ENCODE results near the gene PABPN1. TPM values are rescaled to one million over a fixed set of nuclear protein-coding genes. Genes with fewer than 3 reads are reported as not detected.

PABPN1 gene
- total and polyA plus RNA-seq, 2 of the 13 experiments (the other 11 are each of a cell fraction or from before 2014, with no cell fraction given): 233 to 524 TPM

GRCh38 chr14:23346693-23347405 is 25.6 kb downstream of the PABPN1 start:
- ChIA-PET CTCF (ENCODE audit: low intra/inter-chr PET ratio, low total read pairs) (no interaction called here), POLR2A (interaction anchor here (1.2 to 2.2 kb wide), 3 partner anchors 20 to 46 kb away, joined by 4 to 16 read pairs (median 5); partner anchors contain the start of gene PABPN1)
- TF ChIP-seq SIX4 (CRISPR knock-in tag; IDR thresholded peaks at IDR 0.05) (no peak), NFIC (IDR thresholded peaks at IDR 0.05; ENCODE audit: low read length) (no peak), ZNF383 (CRISPR knock-in tag; IDR thresholded peaks at IDR 0.05; ENCODE audit: borderline replicate concordance) (no peak), ZNF160 (CRISPR knock-in tag; IDR thresholded peaks at IDR 0.05) (no peak), ZMYM3 (CRISPR knock-in tag; IDR thresholded peaks at IDR 0.05) (no peak), NFKB2 (CRISPR knock-in tag; IDR thresholded peaks at IDR 0.05; ENCODE audit: borderline replicate concordance) (0 out of 2 replicates have a peak, but pooled peaks have one; percentile 23), ISL2 (CRISPR knock-in tag; IDR thresholded peaks at IDR 0.05) (no peak), ZNF432 (CRISPR knock-in tag; IDR thresholded peaks at IDR 0.05; ENCODE audit: borderline replicate concordance) (no peak), NRL (CRISPR knock-in tag; IDR thresholded peaks at IDR 0.05; ENCODE audit: borderline replicate concordance) (peak; percentile 54), GLI4 (CRISPR knock-in tag; IDR thresholded peaks at IDR 0.05; ENCODE audit: borderline replicate concordance) (no peak), ZNF232 (CRISPR knock-in tag; IDR thresholded peaks at IDR 0.05; ENCODE audit: borderline replicate concordance) (no peak), ZNF891 (CRISPR knock-in tag; IDR thresholded peaks at IDR 0.05) (peak; percentile 14; the same call in 1 of the 2 replicates), MAFG (CRISPR knock-in tag; IDR thresholded peaks at IDR 0.05) (no peak), ZNF280B (CRISPR knock-in tag; IDR thresholded peaks at IDR 0.05; ENCODE audit: borderline replicate concordance) (peak; percentile 75; the same call in 1 of the 2 replicates), CBX2 (IDR thresholded peaks at IDR 0.05; ENCODE audit: low read depth, low read length) (no peak), CBX2 (CRISPR knock-in tag; IDR thresholded peaks at IDR 0.05; ENCODE audit: low read depth) (no peak), ZFY (CRISPR knock-in tag; IDR thresholded peaks at IDR 0.05) (0 out of 2 replicates have a peak, but pooled peaks have one; percentile 20), CBX1 (IDR thresholded peaks at IDR 0.05; ENCODE audit: low read depth) (no peak), ATF6 (CRISPR knock-in tag; conservative IDR thresholded peaks at IDR 0.05) (no peak), MATR3 (CRISPR knock-in tag; IDR thresholded peaks at IDR 0.05) (no peak), MAF1 (CRISPR knock-in tag; IDR thresholded peaks at IDR 0.05; ENCODE audit: borderline replicate concordance) (no peak), ZNF143 (CRISPR knock-in tag; IDR thresholded peaks at IDR 0.05) (no peak), ZNF558 (CRISPR knock-in tag; IDR thresholded peaks at IDR 0.05; ENCODE audit: borderline replicate concordance) (0 out of 2 replicates have a peak, but pooled peaks have one; percentile 49), MTA1 (CRISPR knock-in tag; IDR thresholded peaks at IDR 0.05; ENCODE audit: borderline replicate concordance) (no peak)

More at GRCh38 chr14:23346693-23347405, 25.6 kb downstream of the PABPN1 start:
- Histone ChIP-seq H3K9me3 (ENCODE audit: low read length) (no peaks in the 10 kb centered on the region), H3K4me2 (ENCODE audit: low read depth, low read length) (no peak overlapping the region), H3K27me3 (ENCODE audit: control insufficient read depth in 1 of 2, insufficient read depth in 2 of 2, low read length in 2 of 2) (peaks cover 5 to 73% of the 10 kb centered on the region in 2 experiments), H3K36me3 (replicated peaks in 1 of 2; ENCODE audit: control insufficient read depth in 1 of 2, insufficient read depth in 2 of 2, low read length in 2 of 2) (no peaks in the 10 kb centered on the region), H3K4me3 (replicated peaks in 1 of 3; ENCODE audit: insufficient read depth in 1 of 3, low read depth in 2 of 3, low read length in 3 of 3) (no peak overlapping the region), H3K79me2 (ENCODE audit: insufficient read depth, low read length) (no peaks in the 10 kb centered on the region), H3K4me1 (ENCODE audit: insufficient read depth, low read length) (no peaks in the 10 kb centered on the region), H3K9ac (ENCODE audit: insufficient read depth, low read depth, low read length) (no peak overlapping the region), H3K27ac (ENCODE audit: extremely low read length, insufficient read depth, low read length) (no peak overlapping the region), H2AFZ (ENCODE audit: low read length) (no peak overlapping the region), H4K20me1 (ENCODE audit: insufficient read depth, low read length) (no peaks in the 10 kb centered on the region)
- ATAC-seq (peak; percentile 31), FAIRE-seq (no peak), DNase-seq (ENCODE audit: low spot score) (no peak)
- in situ Hi-C loops (cut with HindIII; ENCODE audit: extremely low pct_ligation_motif_present, low pct_unique_long_range_greater_than_20kb): no loop called here
- intact Hi-C loops (cut with micrococcal nuclease; ENCODE audit: unreplicated experiment): no loop called here
- BruUV-seq (replicated peaks): no TSS peak
- 39% methylated on average over 27 of the region's 27 CpGs for WGBS (ENCODE audit: low lambda C conversion rate)
